ENCODE data around the gene EIF2B4. TPM values are rescaled to one million over a fixed set of nuclear protein-coding genes. Genes with fewer than 3 reads are reported as not detected.

Gene EIF2B4
- total RNA-seq, 5 donors from 2014 or later (not counting 1 experiment from before 2014, with no cell fraction given), result 35.6 to 50.3 (median 40.5) TPM

- H3K4me1 ChIP-seq (ENCODE audit: control insufficient read depth in 1 of 2, extremely low read depth in 1 of 2, insufficient read depth in 2 of 2, low read length in 2 of 2), result peaks cover 21 to 32% of the 10 kb centered on the region in 2 experiments
- ATAC-seq (replicated peaks in 1 of 4), result no peak
- CTCF ChIA-PET, result no interaction called here
Observed at GRCh38 chr2:27407798-27408491, 37.8 kb upstream of the EIF2B4 start.

GRCh38 chr2:27400348-27401135 is 30.4 kb upstream of the EIF2B4 start:
- DNase-seq, result no peak
- Mint-ChIP-seq H3K9me3 (no peaks in the 10 kb centered on the region), H3K27ac (peak overlapping the region; percentile 7 to 68), H3K27me3 (no peaks in the 10 kb centered on the region), H3K36me3 (peaks cover 17% of the 10 kb centered on the region), H3K4me3 (no peak overlapping the region), H3K4me1 (peaks cover 47 to 59% (median 50%) of the 10 kb centered on the region in 3 donors)
- Histone ChIP-seq H3K27ac (ENCODE audit: low read length) (no peak overlapping the region), H3K4me1 (ENCODE audit: control insufficient read depth in 1 of 2, extremely low read depth in 1 of 2, insufficient read depth in 2 of 2, low read length in 2 of 2) (peaks cover 0 to 5% of the 10 kb centered on the region in 2 experiments), H3K4me3 (ENCODE audit: control insufficient read depth in 1 of 2, extremely low read depth in 1 of 2, low read length in 1 of 2) (no peak overlapping the region), H3K9me3 (no peaks in the 10 kb centered on the region), H3K36me3 (ENCODE audit: control insufficient read depth in 2 of 2, extremely low read depth in 1 of 2, insufficient read depth in 1 of 2, low read length in 1 of 2) (peaks cover 0 to 3% of the 10 kb centered on the region in 2 donors), H3K27me3 (replicated peaks in 1 of 2; ENCODE audit: control insufficient read depth in 2 of 2, extremely low read depth in 1 of 2, insufficient read depth in 2 of 2, low read length in 1 of 2) (no peaks in the 10 kb centered on the region)
- CTCF ChIA-PET, result no interaction called here
- ATAC-seq (replicated peaks in 1 of 4), result no peak
- POLR2A ChIA-PET, result no interaction called here
- no CpG with 5 or more reads among the region's 2 CpGs for WGBS (ENCODE audit: insufficient coverage)

More at GRCh38 chr2:27407798-27408491, 37.8 kb upstream of the EIF2B4 start:
- DNase-seq, result peak in 1 of 35 experiments; percentile 10
- no peaks in the 10 kb centered on the region for H3K27me3 Mint-ChIP-seq
- H3K27ac Mint-ChIP-seq, result peak overlapping the region in 1 of 2 donors; percentile 74
- Histone ChIP-seq H3K9me3 (no peaks in the 10 kb centered on the region), H3K27me3 (replicated peaks in 1 of 2; ENCODE audit: control insufficient read depth in 2 of 2, extremely low read depth in 1 of 2, insufficient read depth in 2 of 2, low read length in 1 of 2) (no peaks in the 10 kb centered on the region), H3K36me3 (ENCODE audit: control insufficient read depth in 2 of 2, extremely low read depth in 1 of 2, insufficient read depth in 1 of 2, low read length in 1 of 2) (no peaks in the 10 kb centered on the region), H3K27ac (ENCODE audit: low read length) (peak overlapping the region; percentile 9), H3K4me3 (ENCODE audit: control insufficient read depth in 1 of 2, extremely low read depth in 1 of 2, low read length in 1 of 2) (peak overlapping the region; percentile 90 to 99)
- peak overlapping the region; percentile 84 to 89 (median 85) for H3K4me3 Mint-ChIP-seq
- peaks cover 0 to 3% (median 0%) of the 10 kb centered on the region in 3 donors for H3K9me3 Mint-ChIP-seq
- H3K4me1 Mint-ChIP-seq, result peaks cover 38 to 48% (median 47%) of the 10 kb centered on the region in 3 donors
- 21% methylated on average over 6 of the region's 16 CpGs for WGBS (ENCODE audit: insufficient coverage)
- H3K36me3 Mint-ChIP-seq, result peaks cover 12% of the 10 kb centered on the region
- POLR2A ChIA-PET, result no interaction called here

GRCh38 chr2:27398962-27399361 is 28.8 kb upstream of the EIF2B4 start:
- H3K27ac Mint-ChIP-seq, result peak overlapping the region in 1 of 2 donors; percentile 59
- no peak overlapping the region for H3K4me3 Mint-ChIP-seq

GRCh38 chr2:27393225-27393624 is 23.1 kb upstream of the EIF2B4 start:
- H3K36me3 Mint-ChIP-seq, result peaks cover 13% of the 10 kb centered on the region
- no peaks in the 10 kb centered on the region for H3K27me3 Mint-ChIP-seq
- peaks cover 6 to 15% of the 10 kb centered on the region in 2 experiments for H3K4me1 ChIP-seq (ENCODE audit: control insufficient read depth in 1 of 2, extremely low read depth in 1 of 2, insufficient read depth in 2 of 2, low read length in 2 of 2)
- H3K27ac ChIP-seq (ENCODE audit: low read length), result no peak overlapping the region
- no peak for DNase-seq
- 98% methylated on average over 21 of the region's 33 CpGs for whole genome bisulfite sequencing (ENCODE audit: insufficient coverage)
- no peaks in the 10 kb centered on the region for H3K27me3 ChIP-seq (replicated peaks in 1 of 2; ENCODE audit: control insufficient read depth in 2 of 2, extremely low read depth in 1 of 2, insufficient read depth in 2 of 2, low read length in 1 of 2)
- H3K4me3 ChIP-seq (ENCODE audit: control insufficient read depth in 1 of 2, extremely low read depth in 1 of 2, low read length in 1 of 2), result no peak overlapping the region
- H3K9me3 ChIP-seq, result no peaks in the 10 kb centered on the region
- ChIA-PET CTCF (no interaction called here), POLR2A (interaction anchor here in 1 of 2 donors (0.5 to 1.0 kb wide), 2 partner anchors 9 to 615 kb away, joined by 3 to 4 read pairs; no protein-coding TSS in a partner anchor)
- H3K9me3 Mint-ChIP-seq, result no peaks in the 10 kb centered on the region
- no peak for ATAC-seq (replicated peaks in 1 of 4)
- H3K4me3 Mint-ChIP-seq, result no peak overlapping the region
- peak overlapping the region; percentile 30 to 82 for H3K27ac Mint-ChIP-seq
- H3K36me3 ChIP-seq (ENCODE audit: control insufficient read depth in 2 of 2, extremely low read depth in 1 of 2, insufficient read depth in 1 of 2, low read length in 1 of 2), result peaks cover 0 to 5% of the 10 kb centered on the region in 2 donors
- peaks cover 44 to 49% (median 47%) of the 10 kb centered on the region in 3 donors for H3K4me1 Mint-ChIP-seq

More at GRCh38 chr2:27398962-27399361, 28.8 kb upstream of the EIF2B4 start:
- Mint-ChIP-seq H3K36me3 (peaks cover 17% of the 10 kb centered on the region), H3K9me3 (no peaks in the 10 kb centered on the region), H3K4me1 (peaks cover 42 to 55% (median 50%) of the 10 kb centered on the region in 3 donors), H3K27me3 (no peaks in the 10 kb centered on the region)
- Histone ChIP-seq H3K4me1 (ENCODE audit: control insufficient read depth in 1 of 2, extremely low read depth in 1 of 2, insufficient read depth in 2 of 2, low read length in 2 of 2) (peaks cover 0 to 5% of the 10 kb centered on the region in 2 experiments), H3K36me3 (ENCODE audit: control insufficient read depth in 2 of 2, extremely low read depth in 1 of 2, insufficient read depth in 1 of 2, low read length in 1 of 2) (peaks cover 0 to 3% of the 10 kb centered on the region in 2 donors), H3K27me3 (replicated peaks in 1 of 2; ENCODE audit: control insufficient read depth in 2 of 2, extremely low read depth in 1 of 2, insufficient read depth in 2 of 2, low read length in 1 of 2) (no peaks in the 10 kb centered on the region), H3K9me3 (no peaks in the 10 kb centered on the region), H3K4me3 (ENCODE audit: control insufficient read depth in 1 of 2, extremely low read depth in 1 of 2, low read length in 1 of 2) (no peak overlapping the region), H3K27ac (ENCODE audit: low read length) (no peak overlapping the region)
- DNase-seq (no peak), ATAC-seq (replicated peaks in 1 of 4) (no peak)
- 89% methylated on average over 3 of the region's 5 CpGs for WGBS (ENCODE audit: insufficient coverage)
- ChIA-PET CTCF (no interaction called here), POLR2A (interaction anchor here in 1 of 2 donors (0.7 kb wide), 1 partner anchor 57 kb away, joined by 5 read pairs; no protein-coding TSS in a partner anchor)

GRCh38 chr2:27390822-27391679 is 20.9 kb upstream of the EIF2B4 start:
- peak overlapping the region; percentile 41 to 70 (median 66) for H3K4me3 Mint-ChIP-seq
- Histone ChIP-seq H3K27ac (ENCODE audit: low read length) (peak overlapping the region; percentile 76), H3K36me3 (ENCODE audit: control insufficient read depth in 2 of 2, extremely low read depth in 1 of 2, insufficient read depth in 1 of 2, low read length in 1 of 2) (peaks cover 0 to 7% of the 10 kb centered on the region in 2 donors), H3K27me3 (replicated peaks in 1 of 2; ENCODE audit: control insufficient read depth in 2 of 2, extremely low read depth in 1 of 2, insufficient read depth in 2 of 2, low read length in 1 of 2) (no peaks in the 10 kb centered on the region), H3K4me3 (ENCODE audit: control insufficient read depth in 1 of 2, extremely low read depth in 1 of 2, low read length in 1 of 2) (no peak overlapping the region), H3K4me1 (ENCODE audit: control insufficient read depth in 1 of 2, extremely low read depth in 1 of 2, insufficient read depth in 2 of 2, low read length in 2 of 2) (peaks cover 6 to 15% of the 10 kb centered on the region in 2 experiments), H3K9me3 (no peaks in the 10 kb centered on the region)
- CTCF ChIA-PET, result interaction anchor here in 1 of 2 donors (1.3 kb wide), 1 partner anchor 18 kb away, joined by 5 read pairs; the partner anchor contains the start of gene PPM1G
- ATAC-seq (replicated peaks in 1 of 4) (peak; percentile 46 to 81 (median 56)), DNase-seq (peak in 4 of 35 experiments; percentile 19 to 71 (median 42))
- H3K4me1 Mint-ChIP-seq, result peaks cover 30 to 34% (median 34%) of the 10 kb centered on the region in 3 donors
- peak overlapping the region; percentile 92 for H3K27ac Mint-ChIP-seq
- POLR2A ChIA-PET, result interaction anchor here in 1 of 2 donors (0.7 to 1.1 kb wide), 2 partner anchors 58 to 86 kb away, joined by 3 to 6 read pairs; no protein-coding TSS in a partner anchor
- 0% methylated on average over 1 of the region's 9 CpGs for WGBS (ENCODE audit: insufficient coverage)
- no peaks in the 10 kb centered on the region for H3K27me3 Mint-ChIP-seq
- peaks cover 15% of the 10 kb centered on the region for H3K36me3 Mint-ChIP-seq
- no peaks in the 10 kb centered on the region for H3K9me3 Mint-ChIP-seq

Data from T-cell (primary cell).